AG20443 (cell line): ENCODE measurements around the gene SLC15A5.

Source experiments
- DNase-seq: peaks from one replicate; pipeline ENCODE4 v3.0.0; 2012; ENCODE audit warnings: low spot score, mixed read lengths

SLC15A5 gene

GRCh38 chr12:16175840-16176239 lies 101.6 kb downstream of the SLC15A5 start:
- no peak for DNase-seq

DNA sequence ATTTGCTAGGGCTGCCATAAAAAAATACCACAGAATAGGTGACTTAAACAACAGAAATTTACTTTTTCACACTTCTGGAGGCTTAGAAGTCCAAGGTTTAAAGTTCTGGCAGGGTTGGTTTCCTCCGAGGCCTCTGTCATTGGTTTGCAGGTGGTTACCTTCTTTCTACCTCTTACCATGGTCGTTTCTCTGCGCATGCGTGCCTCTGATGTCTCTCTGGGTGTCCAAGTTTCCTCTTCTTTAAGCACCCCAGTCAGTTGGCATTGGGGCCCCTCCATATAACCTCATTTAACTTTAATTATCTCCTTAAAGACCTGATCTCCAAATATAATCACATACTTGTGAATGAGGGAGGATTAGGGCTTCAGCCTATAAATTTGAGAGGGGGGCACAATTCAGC lies 103.2 kb downstream of the SLC15A5 start:
- DNase-seq: no peak

GRCh38 chr12:16171348-16171747 lies 106.1 kb downstream of the SLC15A5 start:
- DNase-seq: no peak

DNA sequence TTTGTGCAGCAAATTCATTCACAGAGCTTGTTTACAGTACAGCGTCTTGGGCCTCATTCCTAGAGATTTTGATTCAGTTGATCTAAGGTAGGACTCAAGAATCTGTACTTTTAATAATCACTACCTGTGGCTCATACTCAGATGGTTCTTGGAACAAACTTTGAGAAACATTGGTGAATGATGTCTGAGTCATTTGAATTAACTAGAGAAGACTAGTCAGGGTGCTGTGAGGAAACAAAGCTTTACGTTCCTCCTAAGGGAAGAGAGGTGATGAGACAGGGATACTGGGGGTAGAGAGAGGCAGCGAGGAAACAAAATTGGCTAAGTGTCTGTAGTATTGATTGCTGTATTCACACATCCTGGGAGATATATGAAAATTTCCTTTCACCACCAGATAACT lies 109.4 kb downstream of the SLC15A5 start:
- DNase-seq: no peak

- DNase-seq: no peak
These were observed 110.7 kb downstream of the SLC15A5 start for GRCh38 chr12:16166563-16167470.

- peak; percentile 66 for DNase-seq
These were observed 112.0 kb downstream of the SLC15A5 start for GRCh38 chr12:16165506-16165905.

GRCh38 chr12:16163901-16164300 lies 113.6 kb downstream of the SLC15A5 start:
- no peak for DNase-seq

DNA sequence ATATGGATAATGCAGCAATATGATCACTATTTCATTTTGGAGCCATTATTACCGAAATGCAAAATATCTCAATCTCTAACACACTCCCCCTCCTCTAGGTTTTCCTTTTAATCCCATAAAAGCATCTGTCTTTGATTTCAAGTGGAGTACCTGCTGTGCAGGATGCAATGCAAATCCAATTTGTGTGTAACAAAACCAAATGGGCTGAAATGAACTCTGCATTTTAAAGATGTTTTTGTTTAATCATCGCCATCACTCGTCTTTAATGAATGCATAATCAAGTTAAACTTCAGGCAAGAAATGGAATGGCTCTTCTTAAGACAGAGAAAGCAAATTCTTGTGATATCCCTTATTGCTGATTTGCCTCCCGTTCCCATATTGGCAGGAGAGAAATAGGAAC lies 114.3 kb downstream of the SLC15A5 start:
- DNase-seq: no peak

- DNase-seq: no peak
These were observed 117.9 kb downstream of the SLC15A5 start for GRCh38 chr12:16159571-16159970.

DNA sequence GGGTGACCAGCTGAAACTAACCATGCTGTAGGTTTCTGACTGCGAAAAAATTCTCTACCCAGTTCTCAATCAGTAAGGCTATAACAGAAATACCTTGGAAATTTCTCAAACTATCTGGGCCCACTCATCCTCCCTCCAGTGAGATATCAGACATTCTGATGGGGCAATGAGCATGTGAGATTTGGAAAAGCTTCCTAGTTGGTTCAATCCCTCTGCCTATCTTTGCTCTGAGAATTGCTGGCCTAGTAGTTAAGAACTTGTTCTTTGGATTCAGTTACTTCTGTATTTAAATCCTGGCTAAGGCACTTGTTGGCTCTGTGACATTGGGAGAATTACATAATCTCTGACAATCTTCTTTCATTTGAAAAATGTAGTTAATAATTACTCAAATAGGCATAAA lies 119.4 kb downstream of the SLC15A5 start:
- DNase-seq: no peak

GRCh38 chr12:16155938-16156337 lies 121.5 kb downstream of the SLC15A5 start:
- DNase-seq: no peak

GRCh38 chr12:16154990-16155389 lies 122.5 kb downstream of the SLC15A5 start:
- DNase-seq: no peak

DNA sequence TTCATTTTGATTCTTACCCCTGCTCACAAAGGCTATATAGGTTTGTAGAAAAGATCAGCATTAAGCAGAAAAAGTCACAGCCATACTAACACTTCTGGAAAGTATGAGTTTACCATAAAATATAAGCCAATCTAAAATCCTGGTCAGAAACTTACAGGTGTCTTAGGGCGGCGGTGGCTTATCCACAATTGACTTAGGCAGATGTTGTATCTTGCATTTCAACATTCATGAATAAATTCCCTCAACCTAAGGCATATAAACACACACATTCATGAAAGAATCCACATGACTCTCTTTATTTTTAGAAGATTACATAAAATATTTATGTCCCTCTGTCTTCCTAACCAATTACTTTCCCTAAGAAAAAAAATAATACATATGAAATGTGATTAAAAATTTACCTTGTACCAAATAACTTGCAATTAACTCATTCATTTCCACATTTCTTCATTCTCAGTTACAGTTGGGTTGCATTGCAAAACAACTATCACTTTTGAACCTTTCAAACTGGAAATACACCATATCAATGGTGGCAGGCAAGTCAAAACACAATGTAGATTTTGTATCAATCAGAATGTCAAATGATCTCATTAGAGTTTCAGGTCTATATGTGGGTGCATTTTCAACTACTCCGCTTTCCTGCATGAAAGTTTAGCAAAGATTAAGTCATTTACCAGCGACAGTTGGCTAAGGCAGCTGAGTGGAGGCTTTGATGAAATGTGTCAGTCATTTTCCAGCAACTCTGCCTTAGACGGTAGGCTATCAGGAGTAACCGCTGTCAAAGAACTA lies 124.4 kb downstream of the SLC15A5 start:
- no peak for DNase-seq

DNA sequence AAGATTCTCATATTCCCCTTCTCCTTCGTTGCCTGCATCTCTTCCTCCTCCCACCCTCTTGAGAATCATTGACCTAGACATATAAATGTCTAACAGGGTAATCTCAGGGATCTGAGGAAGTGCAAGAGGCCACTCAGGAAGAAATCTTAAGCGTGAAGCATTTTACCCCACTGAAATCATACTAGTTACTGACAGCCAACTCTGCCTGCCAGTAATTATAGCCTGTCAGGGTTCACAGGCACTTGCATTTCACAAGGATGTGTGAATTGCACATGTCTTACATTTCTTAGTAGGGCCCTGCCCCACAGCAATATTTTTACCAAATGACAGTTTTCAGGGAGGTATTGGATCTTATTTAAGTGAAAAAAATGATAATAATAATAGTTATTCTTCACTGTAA lies 127.2 kb downstream of the SLC15A5 start:
- DNase-seq: no peak

DNA sequence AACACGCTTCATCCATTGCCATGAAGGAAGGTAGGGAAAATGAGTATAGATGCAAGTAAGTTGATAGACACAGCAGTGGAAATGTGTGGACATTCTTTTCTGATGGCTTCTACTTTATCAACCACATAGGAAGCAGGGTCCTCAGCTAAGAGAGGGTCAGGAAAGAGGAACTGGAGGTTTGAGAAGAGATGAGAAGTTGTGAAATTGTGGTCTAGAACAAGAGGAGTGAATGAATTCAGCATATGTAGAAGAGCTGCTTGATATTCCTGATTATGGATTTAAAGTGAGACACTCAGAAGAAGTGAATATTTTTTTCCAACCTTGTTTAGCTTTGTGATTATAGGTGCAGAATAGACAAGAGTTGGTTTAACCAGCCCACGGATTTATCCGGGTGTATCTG lies 128.5 kb downstream of the SLC15A5 start:
- DNase-seq: no peak
